ENCODE measurements around the gene BCL2.
A peak's percentile ranks its signal among the peaks of the same experiment; 100 is the strongest.
"Not testable (repeated sequence)": the region's sequence is repeated elsewhere in the genome, so short reads cannot be mapped to it uniquely, and the experiment has no call there.

The BCL2 gene

DNA sequence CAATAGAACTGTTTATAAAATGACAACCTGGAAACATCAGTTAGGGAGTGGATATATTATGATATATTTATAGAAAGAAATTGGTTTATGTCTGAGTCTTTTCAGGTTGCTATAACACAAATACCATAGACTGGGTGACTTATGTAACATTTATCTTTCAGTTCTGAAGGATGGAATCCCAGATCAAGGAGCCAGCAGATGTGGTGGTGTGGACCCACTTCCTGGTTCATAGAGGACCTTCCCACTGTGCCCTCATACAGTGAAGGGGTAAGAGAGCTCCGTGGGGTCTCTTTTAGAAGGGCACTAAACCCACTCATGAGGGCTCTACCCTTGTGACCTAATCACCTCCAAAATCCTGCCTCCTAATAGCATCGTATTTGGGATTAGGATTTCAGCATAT is 86.7 kb downstream of the BCL2 start:
- no peak for DNase-seq

- DNase-seq, result no peak
Measured at GRCh38 chr18:63229971-63230370, 89.6 kb downstream of the BCL2 start.

- no peak for DNase-seq
Measured at GRCh38 chr18:63225434-63225833, 94.1 kb downstream of the BCL2 start.

DNA sequence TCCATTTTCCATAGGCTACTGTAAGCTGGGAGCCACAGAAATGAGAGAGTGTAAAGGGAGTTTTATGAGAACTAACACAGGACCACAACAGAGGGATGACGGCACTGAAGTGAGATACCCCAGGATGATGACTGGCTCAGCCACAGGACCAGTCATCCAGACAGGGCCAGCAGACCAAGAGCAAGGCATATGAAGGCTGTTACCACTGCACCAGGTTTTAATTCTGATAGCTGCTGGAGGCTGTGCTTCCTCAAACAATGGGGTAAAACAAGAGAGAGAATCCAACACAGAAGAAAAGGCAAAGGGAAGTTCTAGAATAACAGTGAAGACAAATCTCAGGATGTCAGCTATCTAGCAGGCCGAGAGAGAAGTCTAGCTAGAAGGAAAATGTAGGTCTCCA is 94.9 kb downstream of the BCL2 start:
- DNase-seq, result no peak

DNA sequence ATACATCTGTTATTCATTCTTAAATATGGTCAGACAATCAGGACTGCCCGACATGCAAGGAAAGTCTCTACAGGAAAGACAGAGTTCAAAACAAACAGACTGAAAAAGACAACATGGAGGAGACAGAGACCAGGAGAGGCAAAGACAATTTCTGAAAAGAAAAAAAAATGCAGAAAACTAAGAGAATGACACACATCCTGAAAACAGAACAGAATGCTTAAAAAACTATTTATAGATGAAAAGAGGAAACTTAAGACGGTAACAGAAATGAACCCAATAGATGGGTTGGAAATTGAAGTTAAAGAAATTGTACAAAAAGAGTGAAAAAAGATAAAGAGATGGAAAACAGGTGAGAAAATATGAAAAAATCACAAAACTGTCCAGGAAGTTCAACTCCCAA is 95.7 kb downstream of the BCL2 start:
- DNase-seq, result no peak

DNA sequence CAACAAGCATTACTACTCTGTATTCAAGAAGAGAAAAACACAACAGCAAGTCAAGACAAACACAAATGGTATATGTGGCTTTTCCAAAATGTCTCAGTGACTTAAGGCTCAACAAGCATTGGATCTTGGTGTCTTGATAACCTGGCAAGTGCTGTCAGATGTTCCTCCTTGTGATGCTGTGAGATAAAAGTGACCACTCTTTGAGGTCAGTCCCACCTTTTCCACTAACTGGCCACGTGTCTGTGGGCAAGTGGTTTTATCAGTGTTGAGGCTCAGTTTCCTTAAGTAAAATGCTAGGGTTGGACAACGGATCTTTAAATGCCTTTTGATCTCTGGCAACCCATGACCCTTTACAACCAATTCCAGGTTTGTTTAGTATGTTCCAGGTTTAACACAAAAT is 98.7 kb downstream of the BCL2 start:
- no peak for DNase-seq

- no peak for DNase-seq
Measured at GRCh38 chr18:63218472-63218871, 101.1 kb downstream of the BCL2 start.

DNA sequence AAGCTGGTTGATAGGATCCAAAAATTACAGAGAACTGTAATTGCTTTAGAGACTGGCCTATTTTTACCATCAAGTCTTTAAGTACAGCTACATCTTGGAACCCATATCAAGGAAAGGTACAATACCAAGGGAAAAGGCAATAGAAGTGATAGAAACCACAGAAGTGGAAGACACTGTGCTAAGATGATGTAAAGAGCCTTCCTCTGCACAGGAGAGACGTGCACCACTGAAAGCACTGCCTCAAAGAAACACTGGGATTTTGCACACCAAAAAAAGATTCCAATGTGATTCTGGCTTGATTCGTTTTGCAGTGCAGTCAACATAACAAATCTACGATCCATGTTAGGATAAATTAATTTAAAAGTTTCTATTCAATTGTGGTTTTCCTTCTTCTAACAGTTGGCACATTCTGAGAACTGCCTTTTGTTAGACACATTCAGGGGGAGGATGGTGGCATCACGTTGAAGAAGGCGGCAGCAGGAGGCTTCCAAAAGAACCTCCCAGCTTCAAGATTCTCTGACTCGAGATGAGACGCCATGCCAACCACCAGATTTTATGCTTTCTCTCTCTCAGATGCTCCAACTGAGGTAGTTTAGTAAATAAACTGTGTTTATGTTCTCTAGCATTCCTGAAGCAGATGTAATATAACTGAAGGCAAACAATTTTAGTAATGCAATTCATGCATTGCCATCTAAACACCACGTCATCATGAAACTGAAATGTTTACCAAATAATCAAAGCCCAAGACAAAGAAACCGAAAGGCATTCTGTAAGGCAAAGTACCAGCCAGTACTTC is 102.9 kb downstream of the BCL2 start:
- DNase-seq, result no peak

DNA sequence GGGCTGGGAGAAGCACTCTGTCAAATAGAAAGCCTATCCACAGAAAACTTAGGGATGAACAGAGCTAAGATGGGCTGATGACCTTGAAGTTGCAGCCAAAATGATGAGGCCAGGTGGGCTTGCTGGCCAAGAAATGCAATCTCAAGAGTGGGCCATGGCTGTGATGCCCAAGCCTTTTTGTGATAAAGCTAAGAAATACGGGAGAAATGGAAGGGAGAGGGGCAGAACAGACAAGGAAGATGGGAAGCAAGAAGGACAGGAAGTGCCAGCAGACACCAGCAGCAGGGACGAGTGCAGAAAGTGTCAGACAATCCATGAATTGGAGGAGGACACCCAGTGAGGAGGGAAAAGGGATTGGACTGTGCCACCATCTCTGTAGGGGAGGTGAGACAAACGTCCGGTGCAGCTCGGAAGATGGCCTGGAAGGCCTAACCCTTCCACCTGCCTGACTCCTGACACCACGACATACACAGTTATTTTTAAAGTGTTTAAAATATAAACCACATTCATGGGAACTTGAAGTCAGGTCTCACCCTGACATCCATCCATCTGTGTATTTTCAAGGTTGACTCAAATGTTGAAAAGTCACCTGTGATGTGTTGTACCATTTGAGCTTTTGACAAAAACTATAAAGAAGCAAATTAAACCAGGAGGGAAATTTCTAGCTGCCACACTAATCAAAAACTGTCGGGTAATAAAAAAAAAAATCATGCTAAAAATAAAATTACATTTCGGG is 105.5 kb downstream of the BCL2 start:
- DNase-seq, result no peak

GRCh38 chr18:63213331-63213900 is 106.2 kb downstream of the BCL2 start:
- DNase-seq, result peak; percentile 52 to 66

DNA sequence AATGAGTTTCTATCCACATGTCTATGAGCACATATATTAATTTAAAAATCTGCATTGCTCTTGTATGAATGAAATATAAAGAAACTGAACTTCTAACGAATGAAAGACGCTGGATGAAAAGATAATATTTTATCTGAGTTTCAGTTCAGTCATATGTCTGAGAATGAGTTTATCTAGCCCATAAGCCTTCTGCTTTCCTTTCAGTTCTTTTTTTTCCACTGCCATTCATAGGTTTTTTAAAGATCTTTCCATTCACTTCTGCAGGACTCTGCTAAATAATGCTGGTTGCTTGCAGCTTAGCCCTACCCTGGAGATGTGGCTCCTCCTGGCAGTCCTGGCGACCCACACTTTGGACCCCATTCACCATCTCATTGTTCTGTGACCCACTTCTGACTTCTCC is 109.0 kb downstream of the BCL2 start:
- no peak for DNase-seq

DNA sequence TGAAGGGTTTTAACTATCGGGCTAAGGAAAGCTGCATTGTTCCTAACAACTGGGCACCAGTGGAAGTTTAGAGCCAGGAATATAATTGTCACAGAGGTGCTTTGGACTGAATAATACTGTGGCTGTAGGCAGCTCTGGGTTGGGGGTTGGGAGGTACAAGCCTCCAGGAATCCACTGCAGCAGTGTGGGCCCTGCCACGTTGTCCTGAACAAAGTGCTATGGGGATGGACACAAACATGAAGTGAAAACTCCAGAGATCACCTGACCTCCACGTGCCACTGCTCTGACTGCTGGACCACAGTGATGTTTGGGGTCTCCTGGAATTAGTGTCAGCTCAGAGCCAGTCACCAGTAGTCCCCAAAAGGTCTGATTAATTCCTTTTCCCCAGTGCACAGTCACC is 110.9 kb downstream of the BCL2 start:
- DNase-seq, result no peak

DNA sequence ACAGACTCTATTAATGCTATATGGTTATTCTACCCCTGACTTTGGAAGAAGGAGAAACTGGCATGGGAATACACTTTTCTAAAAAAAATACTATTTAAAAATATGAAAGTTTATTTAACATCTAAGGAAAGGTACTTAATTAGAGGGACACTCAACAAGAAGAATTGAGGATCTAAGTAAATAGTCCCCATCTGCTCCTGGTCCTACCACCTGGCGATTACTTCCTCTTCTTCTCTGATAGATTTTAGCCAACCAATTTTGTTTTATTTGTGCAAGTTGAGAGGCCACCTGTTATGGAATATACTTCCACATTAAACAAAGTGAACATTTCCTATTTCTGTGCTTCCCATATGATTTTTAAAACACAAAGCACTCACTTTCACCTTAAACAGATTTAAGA is 111.7 kb downstream of the BCL2 start:
- DNase-seq, result no peak

- no peak for DNase-seq
Measured at GRCh38 chr18:63207143-63207790, 112.3 kb downstream of the BCL2 start.

GRCh38 chr18:63206433-63207142 is 113.0 kb downstream of the BCL2 start:
- no peak for DNase-seq

DNA sequence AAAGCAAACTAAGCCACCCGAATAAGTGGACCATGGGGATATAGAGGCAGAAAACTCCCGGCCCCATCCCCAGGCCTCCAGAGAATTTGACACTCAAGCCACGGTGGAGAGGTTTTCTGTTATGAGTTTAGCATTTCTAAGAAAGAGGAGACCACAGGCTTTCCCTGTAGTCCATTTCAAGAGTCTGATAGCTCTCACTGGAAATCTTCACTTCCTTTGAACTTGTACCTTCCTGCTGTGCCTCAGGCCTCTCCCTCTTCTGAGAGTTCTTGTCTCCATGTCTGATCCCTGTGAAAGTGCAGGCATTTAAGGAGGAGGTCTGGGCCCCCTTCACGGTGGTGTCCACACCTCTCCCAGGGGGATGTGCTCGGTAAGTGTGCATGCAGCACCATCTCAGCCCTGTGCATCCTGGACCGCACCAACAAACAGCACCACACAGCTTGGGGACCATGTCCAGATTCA is 113.7 kb downstream of the BCL2 start:
- DNase-seq, result no peak

DNA sequence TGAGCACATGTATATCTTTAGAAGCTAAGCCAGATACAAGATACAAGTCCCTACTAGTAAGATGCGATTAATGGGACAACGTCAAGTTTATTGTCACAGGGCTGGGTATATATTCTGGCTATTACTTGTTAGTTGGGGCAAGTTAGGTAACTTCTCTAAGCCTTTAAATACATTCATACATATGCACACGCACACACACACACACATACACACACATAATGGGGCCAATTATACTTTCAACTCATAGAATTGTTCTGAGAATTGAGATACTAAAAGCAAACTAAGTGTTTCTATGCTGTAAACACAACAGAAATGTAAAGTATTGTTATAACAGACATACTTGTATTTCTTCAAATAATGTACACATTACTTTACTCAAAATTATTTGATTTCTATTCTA is 116.1 kb downstream of the BCL2 start:
- DNase-seq, result no peak

- no peak for DNase-seq
Measured at GRCh38 chr18:63202828-63203227, 116.7 kb downstream of the BCL2 start.

DNA sequence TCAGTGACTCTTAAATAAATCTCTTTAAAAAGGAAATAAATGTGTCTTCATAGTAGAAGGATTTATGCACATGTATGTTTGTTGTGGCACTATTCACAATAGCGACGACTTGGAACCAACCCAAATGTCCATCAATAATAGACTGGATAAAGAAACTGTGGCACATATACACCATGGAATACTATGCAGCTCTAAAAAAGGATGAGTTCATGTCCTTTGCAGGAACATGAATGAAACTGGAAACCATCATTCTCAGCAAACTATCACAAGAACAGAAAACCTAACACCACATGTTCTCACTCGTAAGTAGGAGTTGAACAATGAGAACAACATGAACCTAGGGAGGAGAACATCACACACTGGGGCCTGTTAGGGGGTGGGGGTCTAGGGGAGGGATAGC is 118.1 kb downstream of the BCL2 start:
- not testable (repeated sequence) for DNase-seq

DNA sequence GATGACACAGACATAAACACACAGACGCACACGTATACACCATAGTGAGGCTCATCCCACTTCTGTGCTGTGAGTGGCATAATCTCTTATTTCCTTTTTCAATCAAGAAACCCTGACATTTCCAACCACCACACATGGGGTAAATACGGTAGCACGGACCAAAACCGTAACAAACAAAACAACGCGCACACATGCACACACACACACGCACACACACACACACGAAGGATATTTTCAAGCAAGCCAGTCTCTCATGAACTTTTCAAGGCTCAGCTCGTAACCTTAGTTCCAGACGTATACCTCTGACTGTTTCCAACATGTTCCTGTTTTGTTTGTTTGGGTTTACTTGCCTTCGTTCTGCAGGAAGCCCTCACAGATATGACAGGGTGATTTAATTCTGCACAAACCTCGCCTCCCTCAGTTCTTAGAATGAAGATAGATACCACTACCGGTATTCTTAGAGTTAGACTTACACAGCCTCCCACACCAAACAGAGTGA is 119.8 kb downstream of the BCL2 start:
- DNase-seq, result peak; percentile 41 to 55

- no peak for DNase-seq
Measured at GRCh38 chr18:63198868-63199742, 120.5 kb downstream of the BCL2 start.
